GM12875 (cell line): ENCODE results near the gene MMADHC.

Source experiments
- H3K4me3 ChIP-seq: one replicate; pipeline ENCODE4 v1.5.1; 2011; ENCODE audit warnings: low read depth, low read length, control low read depth
- TF ChIP-seq, protein P1 (sequence below): IDR thresholded peaks from 2 replicates; pipeline ENCODE4 v1.5.1; 2011; ENCODE audit warnings: low read depth, mild to moderate bottlenecking, control low read depth, inconsistent platforms, low read length, moderate library complexity, borderline replicate concordance; ENCODE audit not compliant: insufficient read depth

MMADHC gene

GRCh38 chr2:149606251-149606811 is 18.8 kb upstream of the MMADHC start:
- H3K4me3 ChIP-seq, result no peak overlapping the region
- TF ChIP-seq, protein P1, sequence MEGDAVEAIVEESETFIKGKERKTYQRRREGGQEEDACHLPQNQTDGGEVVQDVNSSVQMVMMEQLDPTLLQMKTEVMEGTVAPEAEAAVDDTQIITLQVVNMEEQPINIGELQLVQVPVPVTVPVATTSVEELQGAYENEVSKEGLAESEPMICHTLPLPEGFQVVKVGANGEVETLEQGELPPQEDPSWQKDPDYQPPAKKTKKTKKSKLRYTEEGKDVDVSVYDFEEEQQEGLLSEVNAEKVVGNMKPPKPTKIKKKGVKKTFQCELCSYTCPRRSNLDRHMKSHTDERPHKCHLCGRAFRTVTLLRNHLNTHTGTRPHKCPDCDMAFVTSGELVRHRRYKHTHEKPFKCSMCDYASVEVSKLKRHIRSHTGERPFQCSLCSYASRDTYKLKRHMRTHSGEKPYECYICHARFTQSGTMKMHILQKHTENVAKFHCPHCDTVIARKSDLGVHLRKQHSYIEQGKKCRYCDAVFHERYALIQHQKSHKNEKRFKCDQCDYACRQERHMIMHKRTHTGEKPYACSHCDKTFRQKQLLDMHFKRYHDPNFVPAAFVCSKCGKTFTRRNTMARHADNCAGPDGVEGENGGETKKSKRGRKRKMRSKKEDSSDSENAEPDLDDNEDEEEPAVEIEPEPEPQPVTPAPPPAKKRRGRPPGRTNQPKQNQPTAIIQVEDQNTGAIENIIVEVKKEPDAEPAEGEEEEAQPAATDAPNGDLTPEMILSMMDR, result no peak

DNA sequence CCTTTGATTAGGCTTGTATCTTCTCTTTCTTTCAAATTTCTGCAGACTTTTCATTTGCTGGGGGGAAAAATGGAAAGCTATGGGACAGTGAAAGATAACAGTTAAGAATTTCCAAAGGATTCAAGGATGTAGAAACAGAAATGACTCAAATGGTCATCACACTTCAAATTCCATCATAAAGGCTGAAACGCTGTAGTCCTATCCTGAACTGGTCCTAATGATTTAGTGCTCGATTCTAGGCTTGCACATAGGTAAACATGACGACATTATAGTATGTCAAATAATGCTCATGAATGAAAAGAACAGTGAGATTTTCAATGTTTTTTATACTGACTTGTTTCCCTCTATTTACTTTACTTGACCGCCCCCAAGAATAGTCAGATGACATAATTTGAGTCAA is 15.7 kb upstream of the MMADHC start:
- no peak overlapping the region for H3K4me3 ChIP-seq
- TF ChIP-seq, protein P1, result no peak

DNA sequence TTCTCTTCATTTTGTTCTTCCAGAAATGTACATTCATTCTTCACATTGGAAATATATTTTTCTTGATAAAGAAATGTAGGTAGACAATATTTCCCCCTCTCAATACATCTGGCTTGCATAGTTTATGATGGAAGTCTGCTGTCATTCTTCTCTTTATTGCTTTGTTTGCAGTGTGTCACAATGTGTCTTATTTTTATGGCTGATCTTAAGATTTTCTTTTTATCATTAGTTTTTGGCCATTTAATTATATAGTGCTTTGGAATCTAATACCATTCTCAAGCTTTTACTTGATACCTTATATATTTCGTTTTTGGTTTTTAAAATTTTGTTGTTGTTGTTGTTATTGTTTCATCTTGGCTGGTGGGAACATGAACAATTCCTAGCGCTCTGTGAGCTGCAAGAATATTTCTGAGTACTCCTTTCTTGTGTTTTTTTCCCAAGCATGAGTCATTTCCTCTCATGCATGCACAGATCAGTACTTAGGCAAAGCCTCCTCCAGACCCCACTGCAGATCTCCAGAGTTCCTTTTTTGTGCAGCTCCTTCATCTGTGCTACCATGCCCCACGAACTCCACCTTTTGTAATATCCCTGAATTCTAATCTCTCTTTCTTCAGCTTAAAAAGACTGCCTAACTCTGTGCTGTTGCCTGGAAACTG is 13.7 kb upstream of the MMADHC start:
- no peak overlapping the region for H3K4me3 ChIP-seq

GRCh38 chr2:149597668-149598326 is 10.2 kb upstream of the MMADHC start:
- TF ChIP-seq, protein P1, result peak; percentile 74
- no peak overlapping the region for H3K4me3 ChIP-seq

More for the DNA sequence above, 13.7 kb upstream of the MMADHC start:
- TF ChIP-seq, protein P1, result no peak

DNA sequence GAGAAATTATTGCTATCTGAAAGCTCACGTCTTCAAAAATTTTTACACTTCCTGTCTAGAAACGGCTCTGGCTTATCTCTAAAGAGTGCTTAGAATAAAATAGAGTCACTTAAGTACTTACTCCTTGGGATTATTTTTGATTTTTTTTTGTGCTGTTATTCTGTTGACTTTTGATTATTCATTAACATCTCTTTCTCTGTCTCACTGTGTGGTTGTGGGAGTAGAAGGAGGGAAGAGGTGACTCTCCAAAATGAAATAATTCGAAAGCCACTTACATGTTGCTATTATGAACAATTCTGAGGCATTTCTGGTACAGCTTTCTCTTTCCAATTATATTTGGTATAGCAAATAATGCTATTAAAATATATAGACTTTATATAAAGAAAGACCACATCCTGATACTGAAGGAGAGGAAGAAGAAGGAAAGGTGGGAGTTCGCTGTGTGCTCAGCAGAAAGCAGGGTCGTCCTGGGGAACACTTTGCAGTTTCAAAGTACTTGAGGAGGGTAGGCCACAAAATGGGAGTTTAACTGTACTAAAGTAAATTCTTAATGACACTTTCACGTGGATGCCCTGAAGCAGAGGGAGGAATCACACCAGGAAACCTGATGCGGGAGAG is 9.6 kb upstream of the MMADHC start:
- TF ChIP-seq, protein P1, result no peak

GRCh38 chr2:149596471-149596870 is 8.9 kb upstream of the MMADHC start:
- no peak overlapping the region for H3K4me3 ChIP-seq
- TF ChIP-seq, protein P1, result no peak

More for the DNA sequence above, 9.6 kb upstream of the MMADHC start:
- no peak overlapping the region for H3K4me3 ChIP-seq
